SK-N-MC (cell line): ENCODE measurements around the gene C11orf52.

Source experiments
- DNase-seq: peaks from one replicate; pipeline ENCODE4 v3.0.0-alpha.2; 2011; ENCODE audit warnings: low read depth, low spot score
- H3K27ac ChIP-seq: fragments of 200-600 bp; sonication (generic); 2 replicates; pipeline ENCODE4 v1.5.1; 2016; ENCODE audit warnings: mixed run types
- H3K36me3 ChIP-seq: fragments of 200-600 bp; sonication (generic); 2 replicates; pipeline ENCODE4 v1.6.1; 2017; ENCODE audit warnings: antibody characterized with exemption, low read length, mixed read lengths; ENCODE audit not compliant: insufficient read depth
- H3K4me3 ChIP-seq: fragments of 200-600 bp; sonication (generic); 2 replicates; pipeline ENCODE4 v1.5.1; 2016
- H3K9ac ChIP-seq: fragments of 200-600 bp; sonication (generic); 2 replicates; pipeline ENCODE4 v1.8.0; 2017; ENCODE audit warnings: mixed run types, mixed read lengths; ENCODE audit not compliant: insufficient read length
- H3K9me3 ChIP-seq: fragments of 200-600 bp; sonication (generic); 2 replicates; pipeline ENCODE4 v1.6.1; 2017; ENCODE audit warnings: low read depth, mild to moderate bottlenecking, antibody characterized with exemption, low read length, moderate library complexity, mixed read lengths
- EZH2 ChIP-seq: fragments of 200-600 bp; sonication (generic); IDR thresholded peaks from one replicate; pipeline ENCODE4 v1.6.1; 2017; ENCODE audit warnings: antibody characterized with exemption
- FOXP2 ChIP-seq: optimal IDR thresholded peaks from 2 replicates; pipeline ENCODE3; 2011; ENCODE audit warnings: mild to moderate bottlenecking, moderate library complexity; ENCODE audit not compliant: insufficient read depth; ENCODE audit errors: extremely low read length, control extremely low read depth
- POLR2AphosphoS5 ChIP-seq: IDR thresholded peaks from 2 replicates; pipeline ENCODE4 v1.6.1; 2012; ENCODE audit warnings: mild to moderate bottlenecking, low read depth, low read length, borderline replicate concordance

Gene C11orf52

GRCh38 chr11:111954154-111954553 is 35.4 kb downstream of the C11orf52 start:
- H3K36me3 ChIP-seq = no peaks in the 10 kb centered on the region; the same call in 1 of the 2 replicates
- TF ChIP-seq FOXP2 (no peak), POLR2AphosphoS5 (no peak), EZH2 (no peak)
- no peak overlapping the region for H3K9ac ChIP-seq
- H3K27ac ChIP-seq = no peak overlapping the region
- no peak for DNase-seq
- no peak overlapping the region for H3K4me3 ChIP-seq
- no peaks in the 10 kb centered on the region for H3K9me3 ChIP-seq

- no peak overlapping the region for H3K27ac ChIP-seq
- DNase-seq = no peak
Measured at GRCh38 chr11:111957663-111958444, 39.1 kb downstream of the C11orf52 start.

GRCh38 chr11:111960916-111961315 is 42.2 kb downstream of the C11orf52 start:
- H3K27ac ChIP-seq = no peak overlapping the region
- no peak overlapping the region for H3K9ac ChIP-seq
- TF ChIP-seq POLR2AphosphoS5 = no peak
- TF ChIP-seq EZH2 = no peak
- no peak for TF ChIP-seq FOXP2
- no peak overlapping the region for H3K4me3 ChIP-seq
- no peaks in the 10 kb centered on the region for H3K9me3 ChIP-seq
- DNase-seq = no peak
- H3K36me3 ChIP-seq = peaks cover 7% of the 10 kb centered on the region; the same call in 1 of the 2 replicates

More at GRCh38 chr11:111957663-111958444, 39.1 kb downstream of the C11orf52 start:
- Histone ChIP-seq H3K4me3 (no peak overlapping the region), H3K9ac (no peak overlapping the region), H3K9me3 (no peaks in the 10 kb centered on the region), H3K36me3 (no peaks in the 10 kb centered on the region; the same call in 1 of the 2 replicates)
- TF ChIP-seq POLR2AphosphoS5 = no peak
- no peak for TF ChIP-seq EZH2
- TF ChIP-seq FOXP2 = no peak

- H3K36me3 ChIP-seq = peaks cover 7% of the 10 kb centered on the region; the same call in 1 of the 2 replicates
- no peak for DNase-seq
- no peak overlapping the region for H3K27ac ChIP-seq
- H3K9ac ChIP-seq = no peak overlapping the region
- H3K9me3 ChIP-seq = no peaks in the 10 kb centered on the region
- no peak overlapping the region for H3K4me3 ChIP-seq
- TF ChIP-seq FOXP2 (no peak), POLR2AphosphoS5 (no peak), EZH2 (no peak)
Measured at GRCh38 chr11:111961389-111962300, 42.9 kb downstream of the C11orf52 start.

GRCh38 chr11:111963931-111964340 is 45.2 kb downstream of the C11orf52 start:
- H3K9me3 ChIP-seq = no peaks in the 10 kb centered on the region
- no peak overlapping the region for H3K9ac ChIP-seq
- H3K36me3 ChIP-seq = peaks cover 19% of the 10 kb centered on the region; the same call in 1 of the 2 replicates
- no peak for DNase-seq
- H3K27ac ChIP-seq = no peak overlapping the region
- no peak overlapping the region for H3K4me3 ChIP-seq
- no peak for TF ChIP-seq POLR2AphosphoS5
- TF ChIP-seq FOXP2 = no peak
- no peak for TF ChIP-seq EZH2

- no peak for DNase-seq
- Histone ChIP-seq H3K27ac (no peak overlapping the region), H3K9ac (no peak overlapping the region), H3K4me3 (no peak overlapping the region), H3K9me3 (no peaks in the 10 kb centered on the region), H3K36me3 (peaks cover 40% of the 10 kb centered on the region)
- TF ChIP-seq FOXP2 (no peak), EZH2 (no peak), POLR2AphosphoS5 (no peak)
Measured at GRCh38 chr11:111966678-111967077, 48.0 kb downstream of the C11orf52 start.

GRCh38 chr11:111967649-111968048 is 48.9 kb downstream of the C11orf52 start:
- H3K4me3 ChIP-seq = no peak overlapping the region
- H3K36me3 ChIP-seq = peaks cover 40% of the 10 kb centered on the region
- no peaks in the 10 kb centered on the region for H3K9me3 ChIP-seq
- no peak overlapping the region for H3K27ac ChIP-seq
- no peak for DNase-seq
- no peak for TF ChIP-seq EZH2
- no peak for TF ChIP-seq POLR2AphosphoS5
- no peak for TF ChIP-seq FOXP2
- H3K9ac ChIP-seq = no peak overlapping the region

- no peak for DNase-seq
- no peak overlapping the region for H3K27ac ChIP-seq
- TF ChIP-seq FOXP2 = no peak
- TF ChIP-seq EZH2 = no peak
- TF ChIP-seq POLR2AphosphoS5 = no peak
- peaks cover 47% of the 10 kb centered on the region for H3K36me3 ChIP-seq
- H3K4me3 ChIP-seq = no peak overlapping the region
- no peaks in the 10 kb centered on the region for H3K9me3 ChIP-seq
- no peak overlapping the region for H3K9ac ChIP-seq
Measured at GRCh38 chr11:111969344-111969743, 50.6 kb downstream of the C11orf52 start.
